ENCODE results near the gene UBAP1. TPM values are rescaled to one million over a fixed set of nuclear protein-coding genes. Genes with fewer than 3 reads are reported as not detected.
"Not testable (repeated sequence)": the region's sequence is repeated elsewhere in the genome, so short reads cannot be mapped to it uniquely, and the experiment has no call there.

UBAP1 gene
- polyA plus RNA-seq, 4 donors: 32.6 to 44.1 (median 37.5) TPM

GRCh38 chr9:34245212-34245611, 66.4 kb downstream of the UBAP1 start:
- FAIRE-seq; DNase-seq; H3K4me1 ChIP-seq (ENCODE audit: control insufficient read depth in 3 of 3, insufficient read depth in 2 of 3, low read depth in 1 of 3, low read length in 2 of 3); H3K27ac ChIP-seq (ENCODE audit: low read depth in 1 of 3, low read length in 2 of 3); H3K9me3 ChIP-seq (ENCODE audit: control insufficient read depth in 2 of 2, insufficient read depth in 1 of 2, low read depth in 1 of 2, low read length in 1 of 2); H3K27me3 ChIP-seq (ENCODE audit: control insufficient read depth in 3 of 3, insufficient read depth in 3 of 3, low read length in 3 of 3); H3K4me3 ChIP-seq (ENCODE audit: low read depth in 1 of 3, low read length in 3 of 3): not testable (repeated sequence)
- WGBS, 3 donors: no CpG with 5 or more reads among the region's 2 CpGs
- peaks cover 18 to 58% (median 23%) of the 10 kb centered on the region in 3 donors for H3K36me3 ChIP-seq (ENCODE audit: control insufficient read depth in 3 of 3, insufficient read depth in 2 of 3, low read depth in 1 of 3, low read length in 3 of 3)

GRCh38 chr9:34246453-34246852, 67.6 kb downstream of the UBAP1 start:
- DNase-seq: no peak
- Histone ChIP-seq H3K27me3 (ENCODE audit: control insufficient read depth in 3 of 3, insufficient read depth in 3 of 3, low read length in 3 of 3) (no peaks in the 10 kb centered on the region), H3K4me3 (ENCODE audit: low read depth in 1 of 3, low read length in 3 of 3) (no peak overlapping the region), H3K4me1 (ENCODE audit: control insufficient read depth in 3 of 3, insufficient read depth in 2 of 3, low read depth in 1 of 3, low read length in 2 of 3) (no peaks in the 10 kb centered on the region), H3K36me3 (ENCODE audit: control insufficient read depth in 3 of 3, insufficient read depth in 2 of 3, low read depth in 1 of 3, low read length in 3 of 3) (peaks cover 24 to 63% (median 28%) of the 10 kb centered on the region in 3 donors), H3K9me3 (ENCODE audit: control insufficient read depth in 2 of 2, insufficient read depth in 1 of 2, low read depth in 1 of 2, low read length in 1 of 2) (no peaks in the 10 kb centered on the region), H3K27ac (ENCODE audit: low read depth in 1 of 3, low read length in 2 of 3) (no peak overlapping the region)
- 79 to 83% (median 83%) methylated on average over 2 of the region's 2 CpGs for WGBS, 3 donors
- no peak for FAIRE-seq

GRCh38 chr9:34247782-34248181, 68.9 kb downstream of the UBAP1 start:
- not testable (repeated sequence) for DNase-seq; H3K9me3 ChIP-seq (ENCODE audit: control insufficient read depth in 2 of 2, insufficient read depth in 1 of 2, low read depth in 1 of 2, low read length in 1 of 2); H3K27ac ChIP-seq (ENCODE audit: low read depth in 1 of 3, low read length in 2 of 3); FAIRE-seq; H3K27me3 ChIP-seq (ENCODE audit: control insufficient read depth in 3 of 3, insufficient read depth in 3 of 3, low read length in 3 of 3); H3K4me1 ChIP-seq (ENCODE audit: control insufficient read depth in 3 of 3, insufficient read depth in 2 of 3, low read depth in 1 of 3, low read length in 2 of 3); H3K4me3 ChIP-seq (ENCODE audit: low read depth in 1 of 3, low read length in 3 of 3)
- peaks cover 23 to 60% (median 28%) of the 10 kb centered on the region in 3 donors for H3K36me3 ChIP-seq (ENCODE audit: control insufficient read depth in 3 of 3, insufficient read depth in 2 of 3, low read depth in 1 of 3, low read length in 3 of 3)
- 82 to 87% (median 85%) methylated on average over 4 of the region's 4 CpGs for WGBS, 3 donors

- DNase-seq: no peak
- H3K27ac ChIP-seq (ENCODE audit: low read depth in 1 of 3, low read length in 2 of 3): no peak overlapping the region
- peaks cover 21 to 67% (median 24%) of the 10 kb centered on the region in 3 donors for H3K36me3 ChIP-seq (ENCODE audit: control insufficient read depth in 3 of 3, insufficient read depth in 2 of 3, low read depth in 1 of 3, low read length in 3 of 3)
- no peaks in the 10 kb centered on the region for H3K4me1 ChIP-seq (ENCODE audit: control insufficient read depth in 3 of 3, insufficient read depth in 2 of 3, low read depth in 1 of 3, low read length in 2 of 3)
- FAIRE-seq: no peak
- 95 to 98% (median 97%) methylated on average over 7 of the region's 7 CpGs for WGBS, 3 donors
- H3K9me3 ChIP-seq (ENCODE audit: control insufficient read depth in 2 of 2, insufficient read depth in 1 of 2, low read depth in 1 of 2, low read length in 1 of 2): no peaks in the 10 kb centered on the region
- H3K27me3 ChIP-seq (ENCODE audit: control insufficient read depth in 3 of 3, insufficient read depth in 3 of 3, low read length in 3 of 3): no peaks in the 10 kb centered on the region
- no peak overlapping the region for H3K4me3 ChIP-seq (ENCODE audit: low read depth in 1 of 3, low read length in 3 of 3)
Observed at GRCh38 chr9:34249274-34249673, 70.4 kb downstream of the UBAP1 start.

GRCh38 chr9:34250721-34251120, 71.9 kb downstream of the UBAP1 start:
- Histone ChIP-seq H3K9me3 (ENCODE audit: control insufficient read depth in 2 of 2, insufficient read depth in 1 of 2, low read depth in 1 of 2, low read length in 1 of 2) (no peaks in the 10 kb centered on the region), H3K4me1 (ENCODE audit: control insufficient read depth in 3 of 3, insufficient read depth in 2 of 3, low read depth in 1 of 3, low read length in 2 of 3) (no peaks in the 10 kb centered on the region), H3K36me3 (ENCODE audit: control insufficient read depth in 3 of 3, insufficient read depth in 2 of 3, low read depth in 1 of 3, low read length in 3 of 3) (peaks cover 24 to 81% (median 25%) of the 10 kb centered on the region in 3 donors), H3K27me3 (ENCODE audit: control insufficient read depth in 3 of 3, insufficient read depth in 3 of 3, low read length in 3 of 3) (no peaks in the 10 kb centered on the region), H3K4me3 (ENCODE audit: low read depth in 1 of 3, low read length in 3 of 3) (no peak overlapping the region), H3K27ac (ENCODE audit: low read depth in 1 of 3, low read length in 2 of 3) (no peak overlapping the region)
- FAIRE-seq (no peak), DNase-seq (no peak)
- WGBS, 3 donors: 77 to 88% (median 85%) methylated on average over 2 of the region's 2 CpGs

GRCh38 chr9:34252016-34252415, 73.2 kb downstream of the UBAP1 start:
- Histone ChIP-seq H3K9me3 (ENCODE audit: control insufficient read depth in 2 of 2, insufficient read depth in 1 of 2, low read depth in 1 of 2, low read length in 1 of 2) (no peaks in the 10 kb centered on the region), H3K4me1 (ENCODE audit: control insufficient read depth in 3 of 3, insufficient read depth in 2 of 3, low read depth in 1 of 3, low read length in 2 of 3) (no peaks in the 10 kb centered on the region), H3K36me3 (ENCODE audit: control insufficient read depth in 3 of 3, insufficient read depth in 2 of 3, low read depth in 1 of 3, low read length in 3 of 3) (peaks cover 25 to 91% (median 29%) of the 10 kb centered on the region in 3 donors), H3K4me3 (ENCODE audit: low read depth in 1 of 3, low read length in 3 of 3) (no peak overlapping the region), H3K27me3 (ENCODE audit: control insufficient read depth in 3 of 3, insufficient read depth in 3 of 3, low read length in 3 of 3) (no peaks in the 10 kb centered on the region), H3K27ac (ENCODE audit: low read depth in 1 of 3, low read length in 2 of 3) (no peak overlapping the region)
- DNase-seq: no peak
- no peak for FAIRE-seq

GRCh38 chr9:34252670-34253459, 74.0 kb downstream of the UBAP1 start:
- no peak overlapping the region for H3K4me3 ChIP-seq (ENCODE audit: low read depth in 1 of 3, low read length in 3 of 3)
- no peak for FAIRE-seq
- H3K27ac ChIP-seq (ENCODE audit: low read depth in 1 of 3, low read length in 2 of 3): no peak overlapping the region
- WGBS, 3 donors: 48 to 60% (median 50%) methylated on average over 10 of the region's 10 CpGs
- H3K27me3 ChIP-seq (ENCODE audit: control insufficient read depth in 3 of 3, insufficient read depth in 3 of 3, low read length in 3 of 3): no peaks in the 10 kb centered on the region
- DNase-seq: peak; percentile 53 to 57
- H3K36me3 ChIP-seq (ENCODE audit: control insufficient read depth in 3 of 3, insufficient read depth in 2 of 3, low read depth in 1 of 3, low read length in 3 of 3): peaks cover 22 to 93% (median 29%) of the 10 kb centered on the region in 3 donors
- no peaks in the 10 kb centered on the region for H3K9me3 ChIP-seq (ENCODE audit: control insufficient read depth in 2 of 2, insufficient read depth in 1 of 2, low read depth in 1 of 2, low read length in 1 of 2)
- H3K4me1 ChIP-seq (ENCODE audit: control insufficient read depth in 3 of 3, insufficient read depth in 2 of 3, low read depth in 1 of 3, low read length in 2 of 3): no peaks in the 10 kb centered on the region

- DNase-seq (peak in 1 of 2 donors; percentile 21), FAIRE-seq (no peak)
- peaks cover 22 to 89% (median 29%) of the 10 kb centered on the region in 3 donors for H3K36me3 ChIP-seq (ENCODE audit: control insufficient read depth in 3 of 3, insufficient read depth in 2 of 3, low read depth in 1 of 3, low read length in 3 of 3)
- no peak overlapping the region for H3K27ac ChIP-seq (ENCODE audit: low read depth in 1 of 3, low read length in 2 of 3)
- no peak overlapping the region for H3K4me3 ChIP-seq (ENCODE audit: low read depth in 1 of 3, low read length in 3 of 3)
- H3K27me3 ChIP-seq (ENCODE audit: control insufficient read depth in 3 of 3, insufficient read depth in 3 of 3, low read length in 3 of 3): no peaks in the 10 kb centered on the region
- no peaks in the 10 kb centered on the region for H3K4me1 ChIP-seq (ENCODE audit: control insufficient read depth in 3 of 3, insufficient read depth in 2 of 3, low read depth in 1 of 3, low read length in 2 of 3)
- H3K9me3 ChIP-seq (ENCODE audit: control insufficient read depth in 2 of 2, insufficient read depth in 1 of 2, low read depth in 1 of 2, low read length in 1 of 2): no peaks in the 10 kb centered on the region
- WGBS, 3 donors: 63 to 88% (median 79%) methylated on average over 3 of the region's 3 CpGs
Observed at GRCh38 chr9:34253460-34253837, 74.6 kb downstream of the UBAP1 start.
